ENCODE data around the gene WDR64.

Gene WDR64

DNA sequence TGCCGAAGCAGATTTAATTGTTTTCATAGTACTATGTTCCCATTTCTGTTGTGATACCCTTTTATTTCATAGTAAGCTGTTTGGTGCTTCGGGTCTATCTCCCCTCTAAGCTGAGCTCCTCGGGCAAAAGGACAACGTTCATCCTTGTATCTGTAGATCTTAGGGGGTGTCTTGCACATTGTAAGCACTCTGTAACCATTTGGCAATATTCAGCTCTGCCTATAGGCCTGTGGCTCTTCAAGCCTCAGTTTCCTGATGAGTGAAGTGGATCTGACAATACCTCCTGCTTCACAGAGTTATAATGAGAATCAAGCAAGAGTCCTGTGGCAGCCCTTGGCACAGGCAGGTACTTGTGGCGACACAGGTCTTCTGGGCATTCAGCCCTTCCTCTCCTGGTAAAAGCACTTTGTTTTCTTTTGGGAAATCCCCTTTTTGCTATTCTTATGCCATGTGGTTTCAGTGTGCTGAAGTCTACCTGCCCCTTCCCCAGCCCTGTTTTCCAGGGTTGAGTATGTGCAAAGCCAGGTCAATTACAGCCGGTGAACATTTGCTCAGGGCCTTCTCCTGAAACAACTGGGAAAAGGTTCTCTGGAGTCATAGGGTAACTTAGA is 187.4 kb downstream of the WDR64 start:
- DNase-seq (ENCODE audit: low spot score) = no peak

DNA sequence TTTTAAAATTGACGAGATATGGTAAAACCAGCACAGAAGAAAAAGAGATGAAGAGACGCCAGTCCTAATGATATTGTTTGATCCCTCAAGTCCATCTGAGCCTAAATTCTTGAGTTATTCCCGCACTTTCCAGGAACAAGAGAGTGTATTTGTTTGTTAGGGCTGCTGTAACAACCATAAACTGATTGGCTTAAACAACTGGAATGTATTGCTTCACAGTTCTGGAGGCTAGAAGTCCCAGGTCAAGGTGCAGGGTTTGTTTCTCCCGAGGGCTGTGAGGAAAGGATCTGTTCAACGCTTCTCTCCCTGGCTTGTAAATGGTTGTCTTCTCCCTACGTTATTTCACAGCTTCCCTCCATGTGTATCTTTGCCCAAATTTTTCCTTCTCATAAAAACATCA is 188.1 kb downstream of the WDR64 start:
- DNase-seq (ENCODE audit: low spot score) = no peak

- DNase-seq (ENCODE audit: low spot score) = no peak
These were observed 189.6 kb downstream of the WDR64 start for GRCh38 chr1:241841691-241842090.

- no peak for DNase-seq (ENCODE audit: low spot score)
These were observed 190.5 kb downstream of the WDR64 start for GRCh38 chr1:241842565-241842964.

DNA sequence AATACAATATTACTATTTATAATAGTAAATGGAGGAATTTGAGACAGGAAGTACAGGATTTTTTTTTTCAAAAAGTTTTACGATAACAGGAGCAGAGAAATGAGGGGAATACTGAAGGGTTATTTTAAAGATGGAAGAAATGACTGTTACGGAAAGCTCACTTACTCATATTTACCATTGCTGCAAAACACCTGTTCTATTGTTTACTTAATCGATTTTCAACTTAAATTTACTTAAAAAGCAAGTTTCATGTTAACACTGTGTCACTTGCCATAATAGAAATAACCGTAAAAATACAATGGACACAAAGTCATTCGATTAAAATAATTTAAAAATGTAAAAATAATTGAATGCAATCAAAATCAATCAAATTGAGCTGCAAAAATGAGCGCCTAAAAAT is 192.5 kb downstream of the WDR64 start:
- no peak for DNase-seq (ENCODE audit: low spot score)

GRCh38 chr1:241846375-241846774 is 194.3 kb downstream of the WDR64 start:
- no peak for DNase-seq (ENCODE audit: low spot score)

- DNase-seq (ENCODE audit: low spot score) = no peak
These were observed 194.9 kb downstream of the WDR64 start for GRCh38 chr1:241846862-241847539.

DNA sequence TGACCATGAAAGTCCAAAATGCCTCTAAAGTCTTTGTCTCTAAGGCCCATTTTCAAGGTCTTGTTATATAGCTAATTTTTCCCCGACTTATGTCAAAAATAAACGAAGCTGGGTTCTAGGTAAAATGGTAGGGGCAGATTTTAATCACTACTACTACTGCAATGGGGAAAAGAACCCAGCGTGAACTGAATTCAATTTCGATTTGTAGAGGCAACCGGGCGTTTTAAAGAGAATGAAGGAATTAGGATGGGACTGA is 195.4 kb downstream of the WDR64 start:
- no peak for DNase-seq (ENCODE audit: low spot score)

DNA sequence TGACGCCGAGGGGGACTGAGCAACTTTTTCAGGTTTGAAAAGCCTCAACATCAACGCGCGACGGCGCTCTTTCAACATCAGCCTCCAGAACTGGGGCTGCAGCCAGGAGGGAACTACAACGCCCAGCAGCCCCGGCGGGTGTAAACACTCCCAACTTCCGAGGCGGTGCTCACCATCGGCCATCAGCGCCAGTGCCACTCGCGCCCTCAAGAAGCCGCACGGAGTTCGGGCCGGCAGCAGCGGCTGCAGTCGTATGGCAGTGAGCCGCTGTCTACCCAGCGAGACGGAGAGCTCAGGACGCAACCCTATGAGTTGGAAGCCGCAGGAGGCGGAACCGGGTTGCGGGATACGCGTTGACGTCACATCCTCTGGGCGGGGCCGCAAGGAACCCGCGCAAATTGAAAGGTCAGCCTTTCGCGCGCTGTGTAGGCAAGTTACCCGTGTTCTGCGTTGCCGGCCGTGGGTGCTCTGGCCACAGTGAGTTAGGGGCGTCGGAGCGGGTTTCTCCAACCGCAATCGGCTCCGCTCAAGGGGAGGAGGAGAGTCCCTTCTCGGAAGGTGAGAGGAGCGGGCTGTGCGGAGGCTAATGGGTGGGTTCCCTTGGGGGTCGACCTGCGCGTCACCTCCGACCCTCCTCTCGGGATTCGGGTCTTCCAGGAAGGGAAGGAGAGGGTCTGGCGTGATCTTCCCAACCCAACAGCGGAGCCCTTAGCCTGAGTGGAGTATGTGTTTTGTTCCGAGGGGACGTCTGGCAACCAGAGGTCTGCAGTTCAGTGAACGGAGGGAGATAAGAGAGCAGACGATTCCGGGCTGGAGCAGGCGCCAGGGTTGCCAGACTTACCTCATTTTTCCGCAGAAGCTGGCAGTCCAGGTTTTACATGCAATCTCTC is 196.0 kb downstream of the WDR64 start, which contains the start of gene EXO1:
TSS of gene EXO1 (plus strand) at position 409 of the 890 bp plus-strand sequence. CDS start 2,222 bp downstream, outside the sequence.
- DNase-seq (ENCODE audit: low spot score) = peak; percentile 96

DNA sequence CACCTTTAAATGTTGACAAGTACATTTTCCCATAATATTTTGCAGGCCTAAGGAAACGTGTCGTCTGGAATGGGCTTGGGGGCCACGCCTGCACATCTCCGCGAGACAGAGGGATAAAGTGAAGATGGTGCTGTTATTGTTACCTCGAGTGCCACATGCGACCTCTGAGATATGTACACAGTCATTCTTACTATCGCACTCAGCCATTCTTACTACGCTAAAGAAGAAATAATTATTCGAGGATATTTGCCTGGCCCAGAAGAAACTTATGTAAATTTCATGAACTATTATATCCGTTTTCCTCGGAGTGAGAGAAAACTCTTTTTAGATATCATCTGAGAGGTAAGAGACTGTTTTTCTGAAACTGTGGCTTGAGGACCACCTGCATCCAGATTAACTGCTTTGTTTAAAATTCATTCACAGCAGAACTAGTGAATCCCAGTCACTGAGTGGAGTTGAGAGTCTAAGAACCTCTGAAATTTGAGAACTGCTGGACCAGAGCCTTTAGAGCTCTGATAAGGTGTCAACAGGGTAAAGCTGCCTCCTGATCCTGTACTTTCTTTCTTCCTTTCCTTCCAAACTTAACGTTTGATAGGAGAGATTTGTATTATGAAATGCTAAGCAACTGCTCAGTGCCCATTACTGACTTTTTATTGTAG is 196.7 kb downstream of the WDR64 start:
- no peak for DNase-seq (ENCODE audit: low spot score)

DNA sequence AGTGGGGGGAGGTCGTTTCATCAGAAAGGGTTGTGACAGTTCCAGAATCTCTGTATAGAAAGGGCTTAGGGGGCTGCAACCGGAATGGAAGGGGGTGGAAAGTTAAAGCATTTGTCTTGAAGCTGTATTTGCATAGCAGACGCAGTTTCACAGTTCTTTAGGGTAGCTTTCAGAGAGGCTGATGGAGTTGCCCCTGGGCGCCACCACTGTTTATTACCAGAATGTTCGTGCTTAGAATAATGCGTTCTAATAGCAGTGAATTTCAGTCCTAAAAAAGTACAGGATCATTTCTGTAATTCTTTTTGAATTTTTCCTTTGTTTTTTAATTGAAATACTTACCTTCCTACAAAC is 197.2 kb downstream of the WDR64 start:
- no peak for DNase-seq (ENCODE audit: low spot score)

Measured in D341Med (cell line).